GM10248 (cell line): ENCODE results near the gene TMEM169.

Experiments
- CTCF ChIA-PET: fragments of 300-600 bp; sonication (Branson Sonifier 250); formaldehyde crosslinking; extraction: SDS; loops from one replicate; lab custom pipeline; 2021; ENCODE audit warnings: antibody characterized with exemption; lab: Yijun Ruan, JAX
- POLR2A ChIA-PET: fragments of 350-650 bp; sonication (Branson Sonifier 250); formaldehyde crosslinking; extraction: SDS; loops from one replicate; lab custom pipeline; 2020; ENCODE audit warnings: antibody characterized with exemption; lab: Yijun Ruan, JAX
- DNase-seq: peaks from one replicate; pipeline ENCODE4 v3.0.0; 2012; ENCODE audit errors: extremely low spot score
- TF ChIP-seq, protein P1 (sequence below): IDR thresholded peaks from 2 replicates; pipeline ENCODE4 v1.5.1; 2012; ENCODE audit warnings: mild to moderate bottlenecking, low read depth; ENCODE audit errors: extremely low read depth, missing control alignments, control extremely low read depth

The TMEM169 gene

GRCh38 chr2:216043949-216044348 lies 37.8 kb upstream of the TMEM169 start:
- no peak for DNase-seq
- ChIA-PET CTCF (interaction anchor here (0.8 to 5.0 kb wide), 7 partner anchors 10 to 92 kb away, joined by 3 to 58 read pairs (median 4); no protein-coding TSS in a partner anchor), POLR2A (no interaction called here)
- TF ChIP-seq, protein P1, sequence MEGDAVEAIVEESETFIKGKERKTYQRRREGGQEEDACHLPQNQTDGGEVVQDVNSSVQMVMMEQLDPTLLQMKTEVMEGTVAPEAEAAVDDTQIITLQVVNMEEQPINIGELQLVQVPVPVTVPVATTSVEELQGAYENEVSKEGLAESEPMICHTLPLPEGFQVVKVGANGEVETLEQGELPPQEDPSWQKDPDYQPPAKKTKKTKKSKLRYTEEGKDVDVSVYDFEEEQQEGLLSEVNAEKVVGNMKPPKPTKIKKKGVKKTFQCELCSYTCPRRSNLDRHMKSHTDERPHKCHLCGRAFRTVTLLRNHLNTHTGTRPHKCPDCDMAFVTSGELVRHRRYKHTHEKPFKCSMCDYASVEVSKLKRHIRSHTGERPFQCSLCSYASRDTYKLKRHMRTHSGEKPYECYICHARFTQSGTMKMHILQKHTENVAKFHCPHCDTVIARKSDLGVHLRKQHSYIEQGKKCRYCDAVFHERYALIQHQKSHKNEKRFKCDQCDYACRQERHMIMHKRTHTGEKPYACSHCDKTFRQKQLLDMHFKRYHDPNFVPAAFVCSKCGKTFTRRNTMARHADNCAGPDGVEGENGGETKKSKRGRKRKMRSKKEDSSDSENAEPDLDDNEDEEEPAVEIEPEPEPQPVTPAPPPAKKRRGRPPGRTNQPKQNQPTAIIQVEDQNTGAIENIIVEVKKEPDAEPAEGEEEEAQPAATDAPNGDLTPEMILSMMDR, result no peak

DNA sequence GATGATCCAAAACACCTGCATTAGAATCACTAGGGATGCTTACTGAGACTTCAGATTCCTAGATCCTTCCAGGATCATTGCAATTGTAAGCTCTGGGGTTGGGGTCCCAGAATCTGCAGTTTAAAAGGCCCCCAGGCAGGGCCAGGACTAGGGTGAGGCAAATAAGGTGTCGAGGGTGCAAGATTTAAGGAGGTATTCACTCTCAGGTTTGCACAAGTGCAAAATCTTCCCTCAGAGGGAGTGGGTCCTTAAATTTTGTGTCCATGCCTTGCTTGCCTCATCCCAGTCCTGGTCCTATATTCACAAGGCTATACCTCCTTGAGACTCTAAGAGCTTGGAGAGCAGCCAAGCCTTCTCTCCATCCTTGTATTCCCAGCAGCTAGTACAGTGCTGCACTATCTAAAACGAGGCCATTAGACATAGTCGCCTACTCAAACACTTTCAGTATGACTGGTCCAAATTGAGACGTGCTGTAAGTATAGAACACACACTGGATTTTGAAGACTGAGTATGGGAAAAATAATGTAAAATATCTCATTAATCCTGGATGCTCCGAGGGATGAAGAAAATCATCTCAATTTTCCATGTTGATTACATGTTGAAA lies 36.7 kb upstream of the TMEM169 start:
- POLR2A ChIA-PET, result interaction anchor here (0.6 kb wide), 1 partner anchor 9 kb away, joined by 3 read pairs; no protein-coding TSS in a partner anchor
- peak; percentile 31 for DNase-seq
- CTCF ChIA-PET, result interaction anchor here (1.0 to 5.0 kb wide), 6 partner anchors 11 to 93 kb away, joined by 4 to 58 read pairs (median 4); no protein-coding TSS in a partner anchor
- TF ChIP-seq, protein P1, result no peak

- no peak for DNase-seq
- POLR2A ChIA-PET, result no interaction called here
- TF ChIP-seq, protein P1, result no peak
- CTCF ChIA-PET, result interaction anchor here (1.0 to 1.5 kb wide), 2 partner anchors 13 to 67 kb away, joined by 3 to 6 read pairs; no protein-coding TSS in a partner anchor
Observed at GRCh38 chr2:216047397-216047796, 34.3 kb upstream of the TMEM169 start.

GRCh38 chr2:216049452-216049851 lies 32.3 kb upstream of the TMEM169 start:
- ChIA-PET POLR2A (no interaction called here), CTCF (interaction anchor here (1.0 to 1.7 kb wide), 4 partner anchors 10 to 26 kb away, joined by 3 to 12 read pairs (median 4); no protein-coding TSS in a partner anchor)
- DNase-seq, result no peak
- TF ChIP-seq, protein P1, result no peak

- no peak for DNase-seq
- ChIA-PET POLR2A (no interaction called here), CTCF (interaction anchor here (0.7 to 3.5 kb wide), 5 partner anchors 17 to 89 kb away, joined by 3 to 11 read pairs (median 3); partner anchors contain the start of gene XRCC5)
- TF ChIP-seq, protein P1, result no peak
Observed at GRCh38 chr2:216051350-216051749, 30.4 kb upstream of the TMEM169 start.

DNA sequence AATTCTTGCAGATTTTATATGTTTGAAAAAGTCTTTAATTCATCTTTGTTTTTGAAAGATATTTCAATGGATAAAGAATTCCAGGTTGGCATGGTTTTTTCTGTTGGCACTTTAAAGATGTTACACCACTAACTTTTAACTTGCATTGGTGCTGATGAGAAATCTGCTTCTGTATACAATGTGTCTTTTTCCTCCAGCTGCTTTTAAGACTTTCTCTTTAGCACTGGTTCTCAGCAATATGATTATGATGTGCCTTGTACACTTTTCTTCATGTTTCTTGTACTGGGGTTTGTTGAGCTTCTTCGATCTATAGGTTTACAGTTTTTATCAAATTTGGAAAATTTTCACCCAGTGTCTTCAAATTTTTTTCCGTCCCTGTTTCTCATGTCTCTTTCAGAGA lies 29.3 kb upstream of the TMEM169 start:
- no peak for DNase-seq
- TF ChIP-seq, protein P1, result no peak
- CTCF ChIA-PET, result interaction anchor here (3.5 kb wide), 1 partner anchor 18 kb away, joined by 11 read pairs; no protein-coding TSS in a partner anchor
- POLR2A ChIA-PET, result no interaction called here
